GM08714 (cell line): Measurements from ENCODE around the gene CALML5.

Experiments
- H3K4me3 ChIP-seq: fragments of 200-500 bp; sonication (Bioruptor generic); 2 replicates; pipeline ENCODE4 v1.5.1; 2014; ENCODE audit warnings: mild to moderate bottlenecking, low read length, inconsistent platforms
- ZNF274 ChIP-seq: IDR thresholded peaks from 2 replicates; pipeline ENCODE4 v1.6.1; 2012; ENCODE audit warnings: mild to moderate bottlenecking, low read depth, low read length

The CALML5 gene, protein sequence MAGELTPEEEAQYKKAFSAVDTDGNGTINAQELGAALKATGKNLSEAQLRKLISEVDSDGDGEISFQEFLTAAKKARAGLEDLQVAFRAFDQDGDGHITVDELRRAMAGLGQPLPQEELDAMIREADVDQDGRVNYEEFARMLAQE

DNA sequence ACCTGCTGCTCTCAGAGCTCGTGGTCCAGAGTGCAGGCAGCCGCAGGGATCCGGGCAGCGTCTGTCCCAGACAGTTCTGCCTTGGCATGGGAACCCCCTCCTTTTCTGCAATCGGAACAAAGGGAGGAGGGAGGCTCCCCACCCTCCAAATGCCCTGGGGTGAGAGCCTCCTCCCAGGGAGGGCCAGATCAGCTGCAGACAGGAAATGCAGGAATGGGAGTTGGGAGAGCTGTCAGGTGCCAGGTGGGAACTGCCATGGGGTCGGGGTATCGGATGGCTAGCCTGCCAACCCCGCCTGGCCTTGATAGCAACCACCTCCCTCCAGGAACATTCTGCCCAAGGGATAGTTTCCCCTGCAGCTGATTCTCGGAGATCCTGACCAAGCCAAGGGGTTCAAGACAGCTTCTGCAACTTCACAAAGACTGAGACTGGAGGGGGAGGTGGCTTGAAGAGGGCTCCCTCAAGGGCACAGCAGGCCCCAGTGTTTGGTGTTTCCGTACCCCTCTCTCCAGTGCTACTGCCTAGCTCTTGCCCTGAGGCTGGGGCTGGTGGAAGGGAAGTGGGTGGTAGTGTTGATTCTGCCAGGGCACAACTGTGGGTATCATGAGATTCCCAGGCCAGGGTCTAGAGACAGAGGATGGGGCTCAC lies at the start of gene CALML5:
TSS of gene CALML5 (minus strand) at position 78 of the 648 bp plus-strand sequence. CDS start 132 bp downstream, outside the sequence.
- H3K4me3 ChIP-seq, result no peak within 1 kb of the TSS
- TF ChIP-seq ZNF274, result no peak

DNA sequence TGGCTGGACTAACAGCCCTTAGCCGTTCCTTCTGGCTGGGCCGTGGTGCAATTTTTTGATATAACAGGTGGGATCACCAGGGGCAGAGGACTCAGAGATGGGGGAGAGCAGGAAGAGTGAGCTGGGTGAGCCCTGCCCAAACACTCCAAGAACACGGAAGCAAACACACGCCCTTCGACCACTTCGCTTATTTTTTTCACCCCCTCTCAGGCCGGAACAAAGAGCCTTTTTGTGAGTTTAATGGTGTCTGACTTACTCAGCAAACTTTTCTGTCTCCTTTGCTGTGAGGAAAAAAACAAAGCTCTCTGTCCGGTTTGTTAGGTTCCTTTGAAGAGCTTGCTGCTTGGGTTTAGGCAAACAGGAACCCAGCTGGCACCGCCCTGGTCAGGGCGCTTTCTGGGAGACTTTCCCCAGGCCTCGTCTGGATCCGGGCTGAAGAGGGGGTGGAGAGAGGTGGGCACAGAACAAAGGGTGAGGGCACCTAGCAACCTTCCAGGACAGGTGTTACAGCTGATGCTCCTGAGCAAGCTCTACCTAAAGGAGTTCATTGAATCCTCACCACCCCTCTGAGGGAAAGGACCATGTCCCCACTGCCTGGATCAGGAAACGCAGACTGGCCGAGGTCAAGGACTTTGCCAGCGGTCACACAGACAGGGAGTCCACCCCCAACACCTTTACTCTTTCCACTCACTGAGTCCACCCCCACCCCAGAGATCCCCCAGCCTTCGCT lies 48.7 kb upstream of the CALML5 start:
- no peak for TF ChIP-seq ZNF274
- H3K4me3 ChIP-seq, result no peak overlapping the region

DNA sequence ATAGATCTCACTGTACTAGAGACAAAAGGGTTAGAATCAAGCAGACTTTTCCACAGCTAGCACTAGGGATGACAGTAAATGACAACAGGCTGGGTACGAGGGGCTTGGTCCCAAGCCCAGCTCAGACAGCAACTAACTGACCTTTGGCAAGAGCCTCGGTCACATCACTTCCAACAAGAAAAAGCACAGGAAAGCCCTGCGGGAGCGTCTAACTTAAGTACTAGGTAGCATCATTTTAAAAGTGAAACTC lies 48.2 kb upstream of the CALML5 start:
- H3K4me3 ChIP-seq, result no peak overlapping the region
- TF ChIP-seq ZNF274, result no peak

DNA sequence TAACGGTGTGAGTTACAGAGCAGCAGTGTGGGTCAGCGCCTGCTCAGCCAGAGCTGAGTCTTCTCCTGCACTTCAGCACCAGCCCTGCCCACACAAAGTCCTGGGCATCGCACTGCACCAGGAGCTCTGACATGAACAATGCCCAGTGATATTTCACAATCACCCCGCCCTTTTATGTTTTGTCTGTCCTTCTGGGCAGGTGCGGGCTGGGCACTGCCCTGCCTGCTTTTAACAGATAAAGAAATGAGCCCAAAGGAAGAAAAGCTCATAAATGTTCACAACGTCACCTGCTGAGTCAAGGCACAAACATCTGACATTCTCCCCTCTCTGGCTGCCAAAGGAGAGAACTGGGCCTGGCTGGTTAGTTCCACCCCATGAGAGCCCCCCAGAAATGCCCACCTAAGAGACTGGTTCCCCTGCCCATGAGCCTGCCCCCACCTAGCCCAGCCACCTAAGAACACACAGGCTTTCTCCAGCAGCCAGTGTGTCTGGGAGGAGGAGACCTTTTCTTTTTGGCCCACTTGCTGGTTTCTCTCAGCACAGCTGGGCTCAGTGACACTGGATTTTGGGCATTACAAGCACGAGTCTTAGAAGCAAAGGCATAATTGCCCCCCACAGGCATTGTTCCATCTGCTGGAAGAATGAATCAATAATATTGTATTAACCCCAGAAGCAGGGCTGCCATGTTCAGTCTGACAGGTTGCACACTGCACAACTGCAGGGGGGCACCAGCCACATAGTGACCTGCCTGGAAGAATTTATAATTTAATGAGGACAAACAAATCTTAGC lies 47.7 kb upstream of the CALML5 start:
- TF ChIP-seq ZNF274, result no peak
- no peak overlapping the region for H3K4me3 ChIP-seq

DNA sequence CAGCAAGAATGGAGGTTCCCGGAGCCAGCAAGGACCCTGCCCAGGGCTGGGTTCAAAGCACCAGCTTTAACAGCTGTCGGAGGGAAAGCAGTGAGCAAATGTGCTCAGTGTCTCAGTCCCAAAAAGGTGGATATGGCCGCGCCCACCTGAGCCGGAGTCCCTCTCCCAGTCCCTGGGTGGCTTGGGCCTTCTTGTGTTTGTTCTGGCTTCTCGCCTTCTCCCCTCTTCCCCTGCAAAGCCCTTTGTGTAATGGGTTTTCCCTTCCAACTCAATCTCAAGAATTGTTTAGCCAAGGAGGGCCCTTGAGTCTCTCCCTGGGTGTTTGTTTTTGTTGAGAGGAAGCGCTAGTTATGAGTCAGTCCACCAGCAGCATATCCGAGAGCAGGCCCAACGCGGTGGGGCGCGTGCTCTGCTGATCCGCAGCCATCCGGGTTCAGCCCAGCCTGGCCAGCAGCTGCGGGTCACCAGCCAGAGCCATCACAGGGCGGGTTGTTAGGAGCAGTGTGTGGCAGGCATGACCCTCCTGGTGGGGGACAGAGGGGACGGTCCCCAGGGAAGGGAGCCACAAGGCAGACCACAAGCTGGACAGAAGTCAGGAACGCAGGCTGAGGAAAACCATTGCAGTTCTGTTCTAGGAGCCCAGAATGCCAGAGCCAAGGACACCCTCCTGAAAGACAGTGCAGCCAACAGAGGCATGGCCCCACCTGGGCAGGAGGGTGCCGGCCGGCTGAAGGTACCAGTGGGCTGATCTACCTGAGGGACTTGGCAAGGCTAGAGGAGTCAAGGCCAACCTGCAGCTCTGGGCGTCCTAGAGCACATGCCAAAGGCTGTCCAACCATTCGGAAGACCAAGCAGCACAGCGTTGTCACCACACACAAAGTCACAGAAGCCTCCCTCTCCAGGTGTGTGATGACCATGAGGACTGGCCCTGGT lies 46.7 kb upstream of the CALML5 start:
- no peak for TF ChIP-seq ZNF274

DNA sequence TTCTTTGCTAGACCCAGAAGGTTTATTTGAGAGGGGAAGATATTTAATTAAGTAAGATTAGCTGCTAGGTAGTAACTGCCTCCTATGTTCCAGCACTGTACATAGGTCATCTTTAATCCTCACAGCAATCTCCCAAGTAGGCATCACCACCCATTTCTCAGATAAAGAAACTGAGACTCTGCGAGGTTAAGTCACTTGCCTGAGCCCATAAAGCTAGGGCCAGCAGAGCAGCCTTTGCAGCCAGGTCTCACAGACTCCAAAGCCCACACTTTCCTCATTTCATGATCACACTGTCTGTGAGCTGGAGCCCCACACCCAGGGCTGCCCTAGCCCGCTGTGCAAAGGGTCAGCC lies 46.0 kb upstream of the CALML5 start:
- H3K4me3 ChIP-seq, result no peak overlapping the region
- no peak for TF ChIP-seq ZNF274

More for the DNA sequence above, 46.7 kb upstream of the CALML5 start:
- no peak overlapping the region for H3K4me3 ChIP-seq

DNA sequence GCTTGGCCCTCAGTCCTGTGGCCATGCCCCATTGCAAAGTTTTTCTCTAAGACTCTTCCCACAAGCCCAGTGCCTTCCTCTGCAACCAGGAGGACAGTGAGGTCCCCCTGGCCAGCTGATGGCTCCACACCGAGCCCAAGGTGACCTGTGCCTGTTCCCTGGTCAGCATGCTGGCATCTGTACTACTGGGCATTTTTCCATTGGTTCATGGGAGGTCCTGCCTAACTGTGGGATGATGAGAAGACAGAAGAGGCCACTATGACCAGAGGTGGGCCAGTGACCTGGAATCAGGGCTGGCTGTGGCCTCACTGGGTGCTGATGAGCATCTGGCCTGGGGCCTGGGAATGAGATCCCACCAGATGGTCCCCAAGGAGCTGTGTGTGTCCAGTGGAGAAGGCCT lies 45.6 kb upstream of the CALML5 start:
- no peak overlapping the region for H3K4me3 ChIP-seq
- TF ChIP-seq ZNF274, result no peak

DNA sequence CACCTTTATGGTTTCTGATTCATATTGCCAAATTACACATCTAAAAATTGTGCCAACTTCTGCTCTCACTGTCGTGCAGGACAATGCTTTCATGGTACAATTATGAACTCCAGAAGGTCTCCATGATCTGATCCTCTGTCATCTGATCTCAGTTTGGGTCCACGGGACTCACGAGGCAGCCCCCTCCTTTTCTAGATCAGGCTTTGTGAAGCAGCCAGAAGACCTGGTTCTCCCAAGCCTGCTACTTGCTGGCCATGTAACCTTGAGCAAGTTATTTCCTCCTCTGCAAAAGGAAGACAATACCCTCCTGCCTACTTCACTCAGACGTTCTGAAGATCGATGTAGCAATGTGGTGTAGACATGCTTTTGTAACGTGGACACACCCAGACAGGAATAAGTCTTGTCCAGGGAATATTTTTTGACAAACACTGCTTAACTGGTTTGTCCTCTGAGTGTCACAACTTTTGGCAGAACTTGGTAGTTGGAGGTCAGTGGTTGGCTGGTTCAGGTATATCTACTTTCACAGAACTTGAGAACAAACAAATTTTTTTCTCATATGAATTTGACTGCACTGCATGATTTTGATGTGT lies 44.9 kb upstream of the CALML5 start:
- TF ChIP-seq ZNF274, result no peak
- no peak overlapping the region for H3K4me3 ChIP-seq

DNA sequence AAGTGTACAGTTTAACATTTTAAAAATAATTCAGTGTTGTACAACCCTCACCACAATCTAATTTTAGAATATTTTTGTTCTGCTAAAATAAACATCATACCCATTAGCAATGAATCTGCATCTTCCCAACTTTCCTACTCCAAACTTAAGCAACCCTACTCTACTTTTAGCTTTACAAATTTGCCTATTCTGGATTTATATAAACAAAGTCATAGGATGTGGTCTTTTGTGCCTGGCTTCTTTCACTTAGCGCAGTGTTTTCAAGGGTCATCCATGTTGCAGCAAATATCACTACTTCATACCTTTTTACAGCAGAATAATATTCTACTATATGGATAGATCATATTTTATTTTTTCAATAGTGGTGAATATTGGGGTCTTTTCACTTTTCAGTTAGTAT lies 44.3 kb upstream of the CALML5 start:
- no peak overlapping the region for H3K4me3 ChIP-seq
- TF ChIP-seq ZNF274, result no peak

DNA sequence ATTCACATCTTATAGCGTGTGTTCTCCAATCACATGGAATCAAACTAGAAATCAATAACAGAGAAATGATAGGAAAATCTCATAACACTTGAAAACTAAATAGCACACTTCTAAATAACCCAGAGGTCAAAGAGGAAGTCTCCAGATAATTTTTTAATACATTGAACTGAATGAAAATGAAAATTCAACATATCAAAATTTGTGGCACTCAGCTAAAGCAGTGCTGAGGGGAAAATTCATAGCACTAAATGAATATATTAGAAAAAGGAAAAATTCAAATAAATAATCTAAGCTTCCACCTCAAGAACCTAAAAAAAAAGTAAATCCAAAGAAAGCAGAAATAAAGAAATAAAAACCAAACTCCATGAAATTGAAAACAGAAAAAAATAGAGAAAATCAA lies 42.7 kb upstream of the CALML5 start:
- no peak for TF ChIP-seq ZNF274
- no peak overlapping the region for H3K4me3 ChIP-seq

DNA sequence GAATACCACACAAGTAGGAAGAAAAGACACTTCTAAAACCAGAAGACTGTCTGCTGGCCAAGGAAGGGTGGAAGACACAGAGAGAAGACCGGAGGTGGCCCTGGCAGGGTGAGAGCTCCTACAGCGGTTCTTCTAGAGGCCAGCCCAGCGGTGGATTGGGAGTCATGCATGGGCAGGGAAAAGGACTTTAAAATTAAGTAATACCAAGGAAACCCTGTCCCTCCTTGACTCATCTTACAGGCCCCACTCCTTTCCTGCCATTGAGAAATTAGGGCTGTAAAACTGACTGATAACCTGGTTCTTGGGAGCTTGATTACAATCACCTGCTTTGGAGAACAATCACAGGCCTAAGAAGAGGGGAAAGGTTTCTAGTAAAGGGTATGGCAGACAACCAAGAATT lies 41.5 kb upstream of the CALML5 start:
- H3K4me3 ChIP-seq, result no peak overlapping the region
- TF ChIP-seq ZNF274, result no peak

DNA sequence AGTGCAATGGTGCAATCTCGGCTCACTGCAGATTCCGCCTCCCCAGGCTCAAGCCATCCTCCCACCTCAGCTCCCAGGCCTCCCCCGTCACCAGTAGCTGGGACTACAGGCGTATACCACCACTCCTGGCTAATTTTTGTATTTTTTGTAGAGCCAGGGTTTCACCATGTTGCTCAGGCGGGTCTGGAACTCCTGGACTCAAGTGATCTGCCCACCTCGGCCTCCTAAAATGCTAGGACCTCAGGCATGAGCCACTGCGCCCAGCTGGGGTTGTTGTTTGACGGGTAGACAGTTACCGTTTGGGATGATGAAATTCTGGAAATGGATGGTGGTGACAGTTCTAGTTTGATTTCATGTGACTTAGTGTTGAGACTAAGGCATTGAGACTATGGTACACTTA lies 40.7 kb upstream of the CALML5 start:
- no peak for TF ChIP-seq ZNF274

DNA sequence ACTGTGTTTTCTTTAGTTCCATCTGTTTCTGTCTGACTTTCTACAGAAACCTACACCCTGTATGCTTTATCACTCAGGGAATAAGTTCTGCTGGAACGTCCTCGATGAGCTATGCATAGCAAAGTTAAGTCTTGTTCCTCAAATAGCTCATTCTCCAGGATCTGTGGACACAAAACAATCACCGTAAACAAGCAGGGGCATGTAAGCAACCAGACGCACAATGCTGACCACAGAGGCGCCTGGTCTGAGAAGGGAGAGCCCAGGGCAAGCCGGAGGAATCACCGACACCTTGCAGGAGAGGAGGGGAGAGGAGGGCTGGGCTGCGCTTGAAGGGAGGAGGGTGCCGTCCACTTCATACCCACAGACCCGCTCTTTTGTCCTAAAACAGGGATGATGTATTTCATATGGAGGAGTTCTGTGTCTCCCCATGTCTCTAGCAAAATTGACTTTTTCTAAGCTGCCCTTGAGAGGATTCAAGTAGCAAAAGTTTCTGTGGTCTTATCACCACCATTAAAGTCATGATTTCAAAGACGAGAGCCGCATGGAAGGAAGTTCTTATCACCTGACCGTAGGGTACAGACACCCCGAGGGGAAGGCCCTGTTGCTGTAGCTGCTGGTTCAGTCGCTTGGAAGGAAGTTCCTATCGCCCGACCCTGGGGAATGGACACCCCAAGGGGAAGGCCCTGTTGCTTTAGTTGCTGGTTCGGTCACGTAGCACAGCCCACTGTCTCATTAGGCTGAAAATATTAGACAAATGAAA lies 39.7 kb upstream of the CALML5 start:
- TF ChIP-seq ZNF274, result no peak
- no peak overlapping the region for H3K4me3 ChIP-seq

More for the DNA sequence above, 40.7 kb upstream of the CALML5 start:
- H3K4me3 ChIP-seq, result no peak overlapping the region
